Liver (tissue), 9 donors: ENCODE data around the gene SUMO1. TPM values are rescaled to one million over a fixed set of nuclear protein-coding genes. Genes with fewer than 3 reads are reported as not detected.
A peak's percentile ranks its signal among the peaks of the same experiment; 100 is the strongest.

Experiments
- DNase-seq: peaks from one replicate; pipeline ENCODE4 v3.0.0-alpha.2; 2017; ENCODE audit warnings: low spot score
- H3K27ac ChIP-seq, 2 donors: one replicate each; pipeline ENCODE4 v1.7.0; 2013; ENCODE audit warnings: inconsistent platforms in 2 of 2, low read length in 2 of 2, control low read depth in 1 of 2, low read depth in 1 of 2, mild to moderate bottlenecking in 1 of 2
- H3K27me3 ChIP-seq, 4 donors: one replicate each; pipeline versions ENCODE4 v1.6.1 to v1.7.0; 2013; ENCODE audit warnings: low read length in 3 of 4, inconsistent platforms in 1 of 4, mild to moderate bottlenecking in 1 of 4, moderate library complexity in 1 of 4; ENCODE audit not compliant: control insufficient read depth in 4 of 4, insufficient read depth in 4 of 4
- H3K36me3 ChIP-seq, 4 donors: one replicate each; pipeline versions ENCODE4 v1.6.1 to v1.7.0; 2013; ENCODE audit warnings: low read length in 3 of 4, mild to moderate bottlenecking in 3 of 4, low read depth in 1 of 4, moderate library complexity in 1 of 4; ENCODE audit not compliant: control insufficient read depth in 4 of 4, insufficient read depth in 3 of 4
- H3K4me1 ChIP-seq, 4 donors: one replicate each; pipeline versions ENCODE4 v1.6.1 to v1.7.0; 2013; ENCODE audit warnings: low read length in 3 of 4, mild to moderate bottlenecking in 3 of 4, moderate library complexity in 1 of 4; ENCODE audit not compliant: control insufficient read depth in 4 of 4, insufficient read depth in 4 of 4
- H3K4me3 ChIP-seq, 3 donors: one replicate each; pipeline versions ENCODE4 v1.6.1 to v1.7.0; 2013; ENCODE audit warnings: low read length in 3 of 3, control low read depth in 1 of 3, low read depth in 1 of 3, mild to moderate bottlenecking in 1 of 3
- H3K9ac ChIP-seq, 2 donors: one replicate each; pipeline ENCODE4 v1.7.0; 2013; ENCODE audit warnings: low read length in 2 of 2, mild to moderate bottlenecking in 2 of 2, moderate library complexity in 2 of 2, control low read depth in 1 of 2, low read depth in 1 of 2
- H3K9me3 ChIP-seq, 4 donors: one replicate each; pipeline versions ENCODE4 v1.6.1 to v1.7.0; 2013; ENCODE audit warnings: low read length in 3 of 4; ENCODE audit not compliant: control insufficient read depth in 4 of 4
- ATF3 ChIP-seq: IDR thresholded peaks from 2 replicates; pipeline ENCODE4 v1.6.1; 2016; ENCODE audit warnings: antibody characterized with exemption
- CTCF ChIP-seq: fragments of 150-350 bp; IDR thresholded peaks from 2 replicates; pipeline ENCODE4 v1.5.1; 2017; ENCODE audit warnings: improper control_type of control experiment, low read depth, low read length; ENCODE audit not compliant: missing input control
- EGR1 ChIP-seq, 2 donors: IDR thresholded peaks; 2 replicates each; pipeline ENCODE4 v1.6.1; 2016 to 2018; ENCODE audit warnings: antibody characterized with exemption in 2 of 2, low read depth in 2 of 2
- FOXA1 ChIP-seq: IDR thresholded peaks from 2 replicates; pipeline ENCODE4 v1.6.1; 2016; ENCODE audit warnings: antibody characterized with exemption
- FOXA2 ChIP-seq: IDR thresholded peaks from 2 replicates; pipeline ENCODE4 v1.6.1; 2016; ENCODE audit warnings: antibody characterized with exemption
- GABPA ChIP-seq, 2 donors: IDR thresholded peaks in 1 of 2; conservative IDR thresholded peaks in 1 of 2; 2 replicates each; pipeline ENCODE4 v1.6.1; 2016; ENCODE audit warnings: antibody characterized with exemption in 2 of 2, mild to moderate bottlenecking in 1 of 2, moderate library complexity in 1 of 2
- HNF4A ChIP-seq, 2 donors: conservative IDR thresholded peaks; 2 replicates each; pipeline ENCODE4 v1.6.1; 2016; ENCODE audit warnings: antibody characterized with exemption in 2 of 2, mild to moderate bottlenecking in 2 of 2
- HNF4G ChIP-seq: IDR thresholded peaks from 2 replicates; pipeline ENCODE4 v1.6.1; 2016; ENCODE audit warnings: antibody characterized with exemption
- JUND ChIP-seq, 2 donors: IDR thresholded peaks; 2 replicates each; pipeline ENCODE4 v1.6.1; 2016; ENCODE audit warnings: antibody characterized with exemption in 2 of 2
- MAX ChIP-seq: IDR thresholded peaks from 2 replicates; pipeline ENCODE4 v1.6.1; 2016; ENCODE audit warnings: antibody characterized with exemption
- NR2F2 ChIP-seq: IDR thresholded peaks from 2 replicates; pipeline ENCODE4 v1.6.1; 2016; ENCODE audit warnings: antibody characterized with exemption
- RAD21 ChIP-seq, 2 donors: IDR thresholded peaks; 2 replicates each; pipeline ENCODE4 v1.6.1; 2016; ENCODE audit warnings: antibody characterized with exemption in 2 of 2, mild to moderate bottlenecking in 2 of 2
- REST ChIP-seq: IDR thresholded peaks from 2 replicates; pipeline ENCODE4 v1.6.1; 2016; ENCODE audit warnings: antibody characterized with exemption, mild to moderate bottlenecking
- RXRA ChIP-seq, 2 donors: IDR thresholded peaks; 2 replicates each; pipeline ENCODE4 v1.6.1; 2017 to 2018; ENCODE audit warnings: antibody characterized with exemption in 2 of 2, mild to moderate bottlenecking in 1 of 2
- SP1 ChIP-seq: IDR thresholded peaks from 2 replicates; pipeline ENCODE4 v1.6.1; 2018; ENCODE audit warnings: antibody characterized with exemption, mild to moderate bottlenecking
- TAF1 ChIP-seq: conservative IDR thresholded peaks from 2 replicates; pipeline ENCODE4 v1.6.1; 2016; ENCODE audit warnings: antibody characterized with exemption, mild to moderate bottlenecking
- YY1 ChIP-seq: IDR thresholded peaks from 2 replicates; pipeline ENCODE4 v1.6.1; 2016; ENCODE audit warnings: antibody characterized with exemption, mild to moderate bottlenecking
- ZBTB33 ChIP-seq: IDR thresholded peaks from 2 replicates; pipeline ENCODE4 v1.6.1; 2016; ENCODE audit warnings: antibody characterized with exemption
- WGBS: extraction: QIAGEN DNeasy Blood & Tissue Kit; methylation state at CpG from one replicate; pipeline ENCODE4 v1.1.7; 2013; 5-methylcytosine and 5-hydroxymethylcytosine counted together
- polyA plus RNA-seq, 2 donors: library from polyadenylated mRNA; stranded (reverse) in 1 of 2; unstranded in 1 of 2; fragments of 200-250 nt in 1 of 2; fragments of >200 nt in 1 of 2; fragmentation: Nextera tagmentation in 1 of 2; extraction: Ambion mirVana in 1 of 2; gene quantifications; one replicate each; pipeline versions ENCODE4 v1.2.1 to v1.2.3, GENCODE V29; 2013 to 2015
- total RNA-seq, 2 donors: library from RNA; depleted of rRNA; stranded (reverse); fragments of >200 nt; gene quantifications; one replicate each; pipeline ENCODE4 v1.2.3, GENCODE V29; 2014
- donor health status: healthy.
- donor health status: healthy.
- donor health status: healthy.
- donor health status: healthy.
- donor health status: healthy.

Gene SUMO1
- total and polyA plus RNA-seq, 4 donors = 42.7 to 139 (median 51.4) TPM

- no peak for DNase-seq
- peaks cover 12 to 42% (median 35%) of the 10 kb centered on the region in 4 donors for H3K4me1 ChIP-seq
- peaks cover 0 to 1% (median 0%) of the 10 kb centered on the region in 4 donors for H3K36me3 ChIP-seq
- H3K4me3 ChIP-seq = no peak overlapping the region
- no peaks in the 10 kb centered on the region for H3K27me3 ChIP-seq
- 33% methylated on average over 2 of the region's 2 CpGs for WGBS
- peak; percentile 63 for TF ChIP-seq ATF3
- peak; percentile 25 to 30 for TF ChIP-seq RAD21 (IDR thresholded peaks at IDR 0.05)
- peak in 1 of 2 donors; percentile 48 for TF ChIP-seq EGR1 (IDR thresholded peaks at IDR 0.05; ENCODE audit: low read depth in 2 of 2)
- TF ChIP-seq FOXA2 = peak; percentile 38
- TF ChIP-seq RXRA (IDR thresholded peaks at IDR 0.05) = peak; percentile 78 to 88
- TF ChIP-seq REST = peak; percentile 56
- peak; percentile 51 for TF ChIP-seq FOXA1
- TF ChIP-seq JUND (IDR thresholded peaks at IDR 0.05) = peak; percentile 64 to 83
- peak; percentile 92 for TF ChIP-seq HNF4A (conservative IDR thresholded peaks at IDR 0.05)
- TF ChIP-seq CTCF = no peak
- peak; percentile 27 for TF ChIP-seq TAF1
- TF ChIP-seq SP1 = peak; percentile 77
- TF ChIP-seq MAX = peak; percentile 68
- peak; percentile 66 for TF ChIP-seq YY1
- peak; percentile 72 for TF ChIP-seq NR2F2
- TF ChIP-seq GABPA (IDR thresholded peaks at IDR 0.05 in 1 of 2, conservative IDR thresholded peaks at IDR 0.05 in 1 of 2) = peak in 1 of 2 donors; percentile 30
- peak; percentile 63 for TF ChIP-seq HNF4G
- peak; percentile 71 for TF ChIP-seq ZBTB33
- no peaks in the 10 kb centered on the region for H3K9me3 ChIP-seq
- H3K27ac ChIP-seq = peak overlapping the region; percentile 83 to 85
- no peak overlapping the region for H3K9ac ChIP-seq
These were observed 53.8 kb downstream of the SUMO1 start for GRCh38 chr2:202184557-202184956.
